ENCODE measurements around the gene LIN37.

Gene LIN37

GRCh38 chr19:35774274-35775045 lies 26.1 kb downstream of the LIN37 start:
- DNase-seq (ENCODE audit: low read depth in 3 of 3), result no peak

GRCh38 chr19:35775046-35775297 lies 26.6 kb downstream of the LIN37 start:
- DNase-seq (ENCODE audit: low read depth in 3 of 3), result no peak

- peak; percentile 98 to 100 (median 99) for DNase-seq (ENCODE audit: low read depth in 3 of 3)
Measured at GRCh38 chr19:35775298-35776101, 27.1 kb downstream of the LIN37 start, which contains the start of gene ARHGAP33. Gene ARHGAP33, plus strand, starts transcription at chr19:35775564. Its CDS starts 95 bp downstream, at chr19:35775659.

GRCh38 chr19:35776102-35776788 lies 27.9 kb downstream of the LIN37 start:
- DNase-seq (ENCODE audit: low read depth in 3 of 3), result no peak

GRCh38 chr19:35777086-35777841 lies 28.9 kb downstream of the LIN37 start:
- DNase-seq (ENCODE audit: low read depth in 3 of 3), result no peak

GRCh38 chr19:35777961-35778360 lies 29.6 kb downstream of the LIN37 start:
- DNase-seq (ENCODE audit: low read depth in 3 of 3), result no peak

- DNase-seq (ENCODE audit: low read depth in 3 of 3), result no peak
Measured at GRCh38 chr19:35779033-35779432, 30.7 kb downstream of the LIN37 start.

- DNase-seq (ENCODE audit: low read depth in 3 of 3), result no peak
Measured at GRCh38 chr19:35780058-35780457, 31.7 kb downstream of the LIN37 start.

- DNase-seq (ENCODE audit: low read depth in 3 of 3), result no peak
Measured at GRCh38 chr19:35780717-35781116, 32.3 kb downstream of the LIN37 start.

- DNase-seq (ENCODE audit: low read depth in 3 of 3), result no peak
Measured at GRCh38 chr19:35781650-35782049, 33.3 kb downstream of the LIN37 start.

GRCh38 chr19:35782589-35782988 lies 34.2 kb downstream of the LIN37 start:
- no peak for DNase-seq (ENCODE audit: low read depth in 3 of 3)

- no peak for DNase-seq (ENCODE audit: low read depth in 3 of 3)
Measured at GRCh38 chr19:35783469-35784434, 35.4 kb downstream of the LIN37 start.

GRCh38 chr19:35784503-35785338 lies 36.3 kb downstream of the LIN37 start:
- no peak for DNase-seq (ENCODE audit: low read depth in 3 of 3)

GRCh38 chr19:35785339-35785627 lies 36.9 kb downstream of the LIN37 start:
- no peak for DNase-seq (ENCODE audit: low read depth in 3 of 3)

- DNase-seq (ENCODE audit: low read depth in 3 of 3), result no peak
Measured at GRCh38 chr19:35786299-35787160, 38.2 kb downstream of the LIN37 start.

- DNase-seq (ENCODE audit: low read depth in 3 of 3), result no peak
Measured at GRCh38 chr19:35787227-35787799, 38.9 kb downstream of the LIN37 start.

- no peak for DNase-seq (ENCODE audit: low read depth in 3 of 3)
Measured at GRCh38 chr19:35788205-35788960, 40.0 kb downstream of the LIN37 start.

All from stimulated activated CD4-positive, alpha-beta T cell treated with anti-CD3 and anti-CD28 coated beads, TNF-alpha, amount 100 ng/mL, for 48 hours (primary cell).